Hepatocyte (in vitro differentiated cells): Measurements from ENCODE around the gene NEB.

ENCODE experiments used
- CTCF ChIP-seq: fragments of 200-600 bp; sonication (generic); IDR thresholded peaks from 2 replicates; pipeline ENCODE4 v1.5.1; 2016; ENCODE audit warnings: antibody characterized with exemption, mild to moderate bottlenecking; ENCODE audit not compliant: poor library complexity
- EZH2 ChIP-seq: fragments of 200-600 bp; sonication (generic); IDR thresholded peaks from 2 replicates; pipeline ENCODE4 v1.6.1; 2016; ENCODE audit warnings: antibody characterized with exemption, mild to moderate bottlenecking, borderline replicate concordance
- EZH2phosphoT487 ChIP-seq: fragments of 200-600 bp; sonication (generic); IDR thresholded peaks from one replicate; pipeline ENCODE4 v1.6.1; 2018; ENCODE audit warnings: antibody characterized with exemption, mild to moderate bottlenecking, low read depth, moderate library complexity; ENCODE audit not compliant: unreplicated experiment, severe bottlenecking

- TF ChIP-seq CTCF, result no peak
- no peak for TF ChIP-seq EZH2phosphoT487
- no peak for TF ChIP-seq EZH2
Measured at GRCh38 chr2:151498178-151498577, 236.1 kb downstream of the NEB start.
